ENCODE results near the gene SNCA.

The SNCA gene

GRCh38 chr4:89755220-89755619 lies 81.7 kb downstream of the SNCA start:
- H3K4me3 ChIP-seq (ENCODE audit: insufficient read length, low read depth), result no peak overlapping the region
- no peaks in the 10 kb centered on the region for H3K27me3 ChIP-seq (ENCODE audit: insufficient read depth, insufficient read length)
- H3K4me1 ChIP-seq (ENCODE audit: insufficient read depth, insufficient read length), result no peaks in the 10 kb centered on the region
- no peak overlapping the region for H3K9ac ChIP-seq (ENCODE audit: insufficient read length, low read depth)
- H3K9me3 ChIP-seq (ENCODE audit: insufficient read depth, low read length), result no peaks in the 10 kb centered on the region
- no peak for DNase-seq (ENCODE audit: low read depth, low spot score)
- TF ChIP-seq SUZ12 (IDR thresholded peaks at IDR 0.05; ENCODE audit: extremely low read depth, insufficient read depth, insufficient read length) (no peak), YY1 (IDR thresholded peaks at IDR 0.05; ENCODE audit: insufficient read depth, insufficient read length) (no peak), ZNF274 (IDR thresholded peaks at IDR 0.05; ENCODE audit: low read depth, low read length) (no peak)
- no peaks in the 10 kb centered on the region for H3K36me3 ChIP-seq (ENCODE audit: insufficient read depth, insufficient read length, low read length)

- Histone ChIP-seq H3K9ac (ENCODE audit: insufficient read length, low read depth) (no peak overlapping the region), H3K36me3 (ENCODE audit: insufficient read depth, insufficient read length, low read length) (no peaks in the 10 kb centered on the region), H3K4me1 (ENCODE audit: insufficient read depth, insufficient read length) (no peaks in the 10 kb centered on the region), H3K9me3 (ENCODE audit: insufficient read depth, low read length) (no peaks in the 10 kb centered on the region), H3K4me3 (ENCODE audit: insufficient read length, low read depth) (no peak overlapping the region), H3K27me3 (ENCODE audit: insufficient read depth, insufficient read length) (no peaks in the 10 kb centered on the region)
- DNase-seq (ENCODE audit: low read depth, low spot score), result no peak
- TF ChIP-seq SUZ12 (IDR thresholded peaks at IDR 0.05; ENCODE audit: extremely low read depth, insufficient read depth, insufficient read length), result no peak
- no peak for TF ChIP-seq ZNF274 (IDR thresholded peaks at IDR 0.05; ENCODE audit: low read depth, low read length)
- TF ChIP-seq YY1 (IDR thresholded peaks at IDR 0.05; ENCODE audit: insufficient read depth, insufficient read length), result no peak
Observed at GRCh38 chr4:89754531-89754930, 82.4 kb downstream of the SNCA start.

- no peaks in the 10 kb centered on the region for H3K9me3 ChIP-seq (ENCODE audit: insufficient read depth, low read length)
- no peak overlapping the region for H3K4me3 ChIP-seq (ENCODE audit: insufficient read length, low read depth)
- no peak overlapping the region for H3K9ac ChIP-seq (ENCODE audit: insufficient read length, low read depth)
- H3K4me1 ChIP-seq (ENCODE audit: insufficient read depth, insufficient read length), result no peaks in the 10 kb centered on the region
- no peaks in the 10 kb centered on the region for H3K27me3 ChIP-seq (ENCODE audit: insufficient read depth, insufficient read length)
- no peak for DNase-seq (ENCODE audit: low read depth, low spot score)
- no peak for TF ChIP-seq YY1 (IDR thresholded peaks at IDR 0.05; ENCODE audit: insufficient read depth, insufficient read length)
- TF ChIP-seq SUZ12 (IDR thresholded peaks at IDR 0.05; ENCODE audit: extremely low read depth, insufficient read depth, insufficient read length), result no peak
- no peak for TF ChIP-seq ZNF274 (IDR thresholded peaks at IDR 0.05; ENCODE audit: low read depth, low read length)
- H3K36me3 ChIP-seq (ENCODE audit: insufficient read depth, insufficient read length, low read length), result no peaks in the 10 kb centered on the region
Observed at GRCh38 chr4:89753601-89754066, 83.3 kb downstream of the SNCA start.

DNA sequence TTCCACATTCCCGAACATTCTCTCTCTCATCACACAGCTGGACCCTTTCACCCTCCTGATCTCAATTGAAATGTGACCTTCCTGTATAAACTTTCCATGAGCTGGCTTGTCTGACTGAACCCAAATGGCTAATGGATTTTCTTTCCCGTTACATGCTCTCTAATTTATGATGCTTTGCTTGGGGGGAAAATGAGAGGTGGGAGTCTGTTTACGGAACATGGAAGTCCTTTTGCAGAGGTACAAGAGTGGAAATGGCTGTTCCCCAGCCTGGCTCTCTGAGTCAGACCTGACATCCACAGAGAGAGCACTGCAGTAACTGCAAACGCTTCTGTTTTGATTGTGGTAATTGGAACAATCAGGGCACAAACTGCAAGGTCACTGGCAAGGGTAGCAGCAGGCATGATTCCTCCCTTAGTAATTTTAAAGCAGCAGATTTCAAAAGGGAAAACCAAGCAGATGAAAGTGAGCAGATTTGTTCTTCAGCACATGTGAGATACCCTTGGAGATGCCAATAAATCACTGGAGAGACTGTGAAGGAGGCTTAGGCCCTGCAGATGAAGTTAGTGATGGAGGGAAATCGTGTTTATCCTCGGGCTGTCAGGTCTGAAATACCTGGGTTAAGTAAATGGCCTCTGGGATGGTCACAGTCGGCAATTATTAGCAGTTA lies 83.9 kb downstream of the SNCA start:
- Histone ChIP-seq H3K4me3 (ENCODE audit: insufficient read length, low read depth) (no peak overlapping the region), H3K9me3 (ENCODE audit: insufficient read depth, low read length) (no peaks in the 10 kb centered on the region), H3K9ac (ENCODE audit: insufficient read length, low read depth) (no peak overlapping the region), H3K27me3 (ENCODE audit: insufficient read depth, insufficient read length) (no peaks in the 10 kb centered on the region), H3K4me1 (ENCODE audit: insufficient read depth, insufficient read length) (no peaks in the 10 kb centered on the region), H3K36me3 (ENCODE audit: insufficient read depth, insufficient read length, low read length) (no peaks in the 10 kb centered on the region)
- no peak for TF ChIP-seq ZNF274 (IDR thresholded peaks at IDR 0.05; ENCODE audit: low read depth, low read length)
- TF ChIP-seq YY1 (IDR thresholded peaks at IDR 0.05; ENCODE audit: insufficient read depth, insufficient read length), result no peak
- no peak for TF ChIP-seq SUZ12 (IDR thresholded peaks at IDR 0.05; ENCODE audit: extremely low read depth, insufficient read depth, insufficient read length)
- no peak for DNase-seq (ENCODE audit: low read depth, low spot score)

- Histone ChIP-seq H3K36me3 (ENCODE audit: insufficient read depth, insufficient read length, low read length) (no peaks in the 10 kb centered on the region), H3K9me3 (ENCODE audit: insufficient read depth, low read length) (no peaks in the 10 kb centered on the region), H3K4me3 (ENCODE audit: insufficient read length, low read depth) (no peak overlapping the region), H3K27me3 (ENCODE audit: insufficient read depth, insufficient read length) (no peaks in the 10 kb centered on the region), H3K4me1 (ENCODE audit: insufficient read depth, insufficient read length) (no peaks in the 10 kb centered on the region), H3K9ac (ENCODE audit: insufficient read length, low read depth) (no peak overlapping the region)
- no peak for DNase-seq (ENCODE audit: low read depth, low spot score)
- TF ChIP-seq ZNF274 (IDR thresholded peaks at IDR 0.05; ENCODE audit: low read depth, low read length), result no peak
Observed at GRCh38 chr4:89751416-89751815, 85.5 kb downstream of the SNCA start.

- Histone ChIP-seq H3K4me3 (ENCODE audit: insufficient read length, low read depth) (no peak overlapping the region), H3K27me3 (ENCODE audit: insufficient read depth, insufficient read length) (no peaks in the 10 kb centered on the region), H3K9ac (ENCODE audit: insufficient read length, low read depth) (no peak overlapping the region), H3K36me3 (ENCODE audit: insufficient read depth, insufficient read length, low read length) (no peaks in the 10 kb centered on the region), H3K4me1 (ENCODE audit: insufficient read depth, insufficient read length) (no peaks in the 10 kb centered on the region), H3K9me3 (ENCODE audit: insufficient read depth, low read length) (no peaks in the 10 kb centered on the region)
- no peak for DNase-seq (ENCODE audit: low read depth, low spot score)
- TF ChIP-seq SUZ12 (IDR thresholded peaks at IDR 0.05; ENCODE audit: extremely low read depth, insufficient read depth, insufficient read length) (no peak), YY1 (IDR thresholded peaks at IDR 0.05; ENCODE audit: insufficient read depth, insufficient read length) (no peak), ZNF274 (IDR thresholded peaks at IDR 0.05; ENCODE audit: low read depth, low read length) (no peak)
Observed at GRCh38 chr4:89746377-89746776, 90.6 kb downstream of the SNCA start.

DNA sequence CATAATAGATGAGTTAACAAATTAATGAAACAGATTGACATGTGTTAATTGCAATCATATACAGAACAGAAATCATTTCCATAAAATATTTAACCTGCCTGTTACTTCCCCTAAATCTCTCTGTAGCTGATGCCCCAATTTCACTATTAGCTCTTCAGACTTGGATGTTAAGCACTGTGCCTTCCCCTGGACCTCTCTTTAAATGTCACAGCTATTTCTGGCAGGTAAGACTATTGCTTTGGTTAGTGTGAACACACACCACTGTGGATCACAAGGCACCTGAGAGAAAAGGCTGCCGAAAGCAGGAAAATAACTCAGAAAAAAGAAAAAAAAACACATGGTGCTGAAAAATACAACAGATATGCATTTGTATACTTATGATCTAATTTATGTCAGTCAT lies 91.3 kb downstream of the SNCA start:
- no peaks in the 10 kb centered on the region for H3K9me3 ChIP-seq (ENCODE audit: insufficient read depth, low read length)
- H3K27me3 ChIP-seq (ENCODE audit: insufficient read depth, insufficient read length), result no peaks in the 10 kb centered on the region
- no peak overlapping the region for H3K9ac ChIP-seq (ENCODE audit: insufficient read length, low read depth)
- no peak for DNase-seq (ENCODE audit: low read depth, low spot score)
- no peaks in the 10 kb centered on the region for H3K4me1 ChIP-seq (ENCODE audit: insufficient read depth, insufficient read length)
- no peaks in the 10 kb centered on the region for H3K36me3 ChIP-seq (ENCODE audit: insufficient read depth, insufficient read length, low read length)
- TF ChIP-seq ZNF274 (IDR thresholded peaks at IDR 0.05; ENCODE audit: low read depth, low read length) (no peak), SUZ12 (IDR thresholded peaks at IDR 0.05; ENCODE audit: extremely low read depth, insufficient read depth, insufficient read length) (no peak), YY1 (IDR thresholded peaks at IDR 0.05; ENCODE audit: insufficient read depth, insufficient read length) (no peak)
- H3K4me3 ChIP-seq (ENCODE audit: insufficient read length, low read depth), result no peak overlapping the region

Measured in NT2/D1 (cell line).